Stimulated activated memory B cell treated with anti-CD40 and anti-IgM and Interleukin-4, amounts not matched to agents 10 μg/mL and 1 μg/mL and 100 μg/mL, for 72 hours (primary cell): ENCODE results near the gene ORC4.
"Not testable (repeated sequence)": the region's sequence is repeated elsewhere in the genome, so short reads cannot be mapped to it uniquely, and the experiment has no call there.

ENCODE experiments used
- ATAC-seq: fragments of 150-1000 bp; cut with Tn5 transposase; 2 replicates; pipeline ENCODE4 v1.10.0; 2021
- H3K27ac Mint-ChIP-seq: one replicate; pipeline ENCODE4 v1.8.0; 2022; ENCODE audit warnings: mild to moderate bottlenecking, mixed read lengths
- H3K27me3 Mint-ChIP-seq: one replicate; pipeline ENCODE4 v1.8.0; 2022; ENCODE audit warnings: mixed read lengths
- H3K36me3 Mint-ChIP-seq: one replicate; pipeline ENCODE4 v1.8.0; 2022; ENCODE audit warnings: mixed read lengths
- H3K4me1 Mint-ChIP-seq: one replicate; pipeline ENCODE4 v1.8.0; 2022; ENCODE audit warnings: mixed read lengths
- H3K4me3 Mint-ChIP-seq: one replicate; pipeline ENCODE4 v1.8.0; 2022; ENCODE audit warnings: mild to moderate bottlenecking, moderate library complexity, mixed read lengths
- H3K9me3 Mint-ChIP-seq: one replicate; pipeline ENCODE4 v1.8.0; 2022; ENCODE audit warnings: mixed read lengths

Gene ORC4

DNA sequence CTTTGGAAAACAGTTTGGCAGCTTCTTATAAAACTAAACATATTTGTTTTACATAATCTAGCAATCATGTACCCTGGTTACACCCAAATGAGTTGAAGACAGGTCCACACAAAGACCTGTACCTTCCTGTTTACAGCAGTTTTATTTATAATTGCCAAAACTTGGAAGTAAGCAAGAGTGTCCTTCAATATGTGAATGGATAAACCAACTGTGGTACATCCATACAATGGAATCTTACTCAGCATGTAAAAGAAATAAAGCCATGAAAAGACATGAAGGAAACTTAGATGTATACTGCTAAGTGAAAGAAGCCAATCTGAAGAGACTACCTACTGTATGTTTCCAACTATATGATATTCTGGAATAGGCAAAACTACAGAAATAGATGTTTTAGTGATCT is 23.7 kb downstream of the ORC4 start:
- Mint-ChIP-seq H3K4me3 (no peak overlapping the region), H3K36me3 (peaks cover 35% of the 10 kb centered on the region)

DNA sequence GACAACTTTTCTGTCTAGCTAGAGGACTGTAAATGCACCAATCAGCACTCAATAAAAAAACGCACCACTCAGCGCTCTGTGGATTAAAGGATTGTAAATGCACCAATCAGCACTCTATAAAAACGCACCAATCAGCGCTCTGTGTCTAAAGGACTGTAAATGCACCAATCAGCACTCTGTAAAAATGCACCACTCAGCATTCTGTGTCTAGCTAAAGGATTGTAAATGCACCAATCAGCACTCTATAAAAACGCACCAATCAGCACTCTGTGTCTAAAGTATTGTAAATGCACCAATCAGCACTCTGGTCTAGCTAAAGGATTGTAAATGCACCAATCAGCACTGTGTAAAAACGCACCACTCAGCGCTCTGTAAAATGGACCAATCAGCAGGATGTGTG is 25.6 kb downstream of the ORC4 start:
- not testable (repeated sequence) for H3K9me3 Mint-ChIP-seq, H3K4me3 Mint-ChIP-seq, H3K27me3 Mint-ChIP-seq, H3K27ac Mint-ChIP-seq, ATAC-seq
- Mint-ChIP-seq H3K36me3 (peaks cover 25% of the 10 kb centered on the region), H3K4me1 (peaks cover 33% of the 10 kb centered on the region)

More for the DNA sequence above, 23.7 kb downstream of the ORC4 start:
- no peaks in the 10 kb centered on the region for H3K27me3 Mint-ChIP-seq
- H3K9me3 Mint-ChIP-seq, result no peaks in the 10 kb centered on the region
- H3K27ac Mint-ChIP-seq, result no peak overlapping the region
- no peak for ATAC-seq
- H3K4me1 Mint-ChIP-seq, result peaks cover 44% of the 10 kb centered on the region

DNA sequence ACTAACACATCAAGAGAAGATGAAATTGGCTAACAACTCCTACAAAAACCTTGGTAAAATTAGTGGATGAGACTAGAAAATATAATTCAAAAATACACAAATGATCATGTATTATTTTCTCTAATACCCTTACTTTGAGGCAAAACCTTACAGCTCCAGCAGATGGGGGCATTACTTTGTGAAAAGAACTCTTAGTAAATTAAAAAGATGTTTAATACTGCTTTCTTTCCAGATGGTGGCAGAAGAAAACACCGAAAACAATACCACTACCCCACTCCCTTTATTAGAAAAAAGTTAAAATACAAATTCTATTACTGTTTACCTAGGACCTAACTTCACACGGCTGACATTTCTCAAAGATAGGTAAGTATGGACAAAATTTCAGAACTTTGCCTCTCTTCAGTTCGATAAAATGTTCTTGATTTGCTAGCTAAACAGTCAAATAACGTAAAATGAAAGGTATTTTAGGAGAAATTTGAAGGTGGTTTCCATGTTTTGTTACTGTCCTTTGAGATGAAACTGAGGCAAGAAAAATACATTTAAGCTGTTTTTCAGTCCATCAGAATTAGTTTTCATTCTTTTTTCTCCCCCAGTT is 30.6 kb downstream of the ORC4 start:
- H3K36me3 Mint-ChIP-seq, result peaks cover under 1% of the 10 kb centered on the region
- no peaks in the 10 kb centered on the region for H3K9me3 Mint-ChIP-seq
- peaks cover 19% of the 10 kb centered on the region for H3K4me1 Mint-ChIP-seq
- no peak for ATAC-seq
- no peak overlapping the region for H3K4me3 Mint-ChIP-seq
- no peak overlapping the region for H3K27ac Mint-ChIP-seq
- no peaks in the 10 kb centered on the region for H3K27me3 Mint-ChIP-seq

DNA sequence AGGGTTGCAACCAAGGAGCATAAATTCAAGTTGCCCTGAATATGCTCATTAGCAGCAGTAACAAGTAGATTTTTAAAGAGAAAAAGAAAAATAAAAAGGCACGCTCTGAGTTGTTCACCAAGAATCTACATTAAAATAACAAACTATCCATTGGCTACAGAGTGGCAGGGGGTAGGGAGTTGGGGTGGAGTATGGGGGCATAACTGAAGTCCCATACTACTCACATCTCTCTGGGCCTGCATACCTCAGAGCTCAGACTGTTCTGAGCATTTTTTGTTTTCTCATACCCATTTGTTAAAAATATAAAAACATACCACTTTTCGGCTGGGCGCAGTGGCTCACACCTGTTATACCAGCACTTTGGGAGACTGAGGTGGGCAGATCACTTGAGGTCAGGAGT is 31.4 kb downstream of the ORC4 start:
- peaks cover 23% of the 10 kb centered on the region for H3K4me1 Mint-ChIP-seq
- no peak for ATAC-seq
- no peaks in the 10 kb centered on the region for H3K36me3 Mint-ChIP-seq
- H3K9me3 Mint-ChIP-seq, result no peaks in the 10 kb centered on the region
- H3K27ac Mint-ChIP-seq, result no peak overlapping the region
- H3K4me3 Mint-ChIP-seq, result no peak overlapping the region
- H3K27me3 Mint-ChIP-seq, result no peaks in the 10 kb centered on the region

DNA sequence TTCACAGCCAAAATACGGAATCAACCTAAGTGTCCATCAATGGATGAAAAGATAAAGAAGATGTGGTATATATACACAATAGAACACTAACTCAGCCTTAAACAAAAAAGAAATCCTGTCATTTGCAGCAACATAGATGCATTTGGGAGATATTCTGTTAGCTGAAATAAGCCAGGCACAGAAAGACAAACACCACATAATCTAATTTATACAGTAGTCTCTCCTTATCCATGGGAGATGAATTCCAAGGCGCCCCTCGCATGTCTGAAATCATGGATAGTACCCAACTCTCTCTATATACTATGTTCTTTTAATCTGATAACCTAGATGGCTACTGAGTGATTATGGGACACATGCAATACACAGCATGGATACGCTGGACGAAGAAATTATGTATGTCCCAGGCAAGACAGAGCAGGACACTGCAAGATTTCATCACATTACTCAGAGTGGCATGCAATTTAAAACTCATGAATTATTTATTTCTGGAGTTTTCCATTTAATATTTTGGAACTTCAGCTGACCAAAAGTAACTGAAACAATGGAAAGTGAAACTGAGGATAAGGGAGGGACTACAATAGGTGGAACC is 39.5 kb downstream of the ORC4 start:
- no peaks in the 10 kb centered on the region for H3K27me3 Mint-ChIP-seq
- ATAC-seq, result no peak
- H3K4me1 Mint-ChIP-seq, result peaks cover 45% of the 10 kb centered on the region
- no peak overlapping the region for H3K4me3 Mint-ChIP-seq
- no peak overlapping the region for H3K27ac Mint-ChIP-seq
- H3K9me3 Mint-ChIP-seq, result peaks cover 3% of the 10 kb centered on the region
- H3K36me3 Mint-ChIP-seq, result peaks cover 32% of the 10 kb centered on the region

DNA sequence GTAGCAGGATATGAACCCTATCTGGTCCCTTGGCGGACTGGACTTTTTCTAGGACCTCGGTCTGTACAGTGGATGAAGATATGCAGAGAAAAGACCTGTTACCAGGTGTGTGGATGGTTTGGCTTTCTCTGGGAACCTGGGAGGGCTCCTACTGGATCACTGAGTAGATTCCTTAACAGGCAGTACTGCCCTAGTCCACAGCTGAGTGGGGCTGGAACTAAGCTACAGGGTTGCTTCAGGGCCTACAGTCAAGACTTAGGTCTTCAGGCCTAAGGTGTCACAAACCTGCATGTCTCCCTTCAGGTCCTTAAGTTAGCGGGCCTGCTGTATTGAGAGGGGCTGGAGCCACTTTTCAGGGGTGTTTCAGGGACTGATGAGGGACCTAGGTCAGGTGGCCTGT is 42.9 kb downstream of the ORC4 start:
- Mint-ChIP-seq H3K4me3 (no peak overlapping the region), H3K9me3 (peaks cover 3% of the 10 kb centered on the region), H3K27me3 (no peaks in the 10 kb centered on the region), H3K36me3 (peaks cover 28% of the 10 kb centered on the region), H3K4me1 (peaks cover 26% of the 10 kb centered on the region), H3K27ac (no peak overlapping the region)
- ATAC-seq, result no peak

DNA sequence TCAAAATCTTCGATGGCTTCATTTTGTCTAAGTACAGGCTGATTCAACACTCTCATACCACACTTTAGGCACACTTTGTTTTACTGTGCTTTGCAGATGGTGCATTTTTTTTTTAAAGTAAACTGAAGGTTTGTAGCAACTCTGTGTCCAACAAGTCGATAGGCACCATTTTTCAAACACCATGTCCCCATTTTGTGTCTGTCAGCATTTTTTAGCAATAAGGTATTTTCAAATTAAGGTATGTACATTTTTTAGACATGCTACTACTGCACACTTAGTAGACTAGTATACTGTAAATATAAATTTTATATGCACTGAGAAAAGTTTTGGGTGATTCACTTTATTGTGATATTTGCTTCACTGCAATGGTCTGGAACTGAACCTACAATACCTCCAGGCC is 44.4 kb downstream of the ORC4 start:
- no peak for ATAC-seq
- H3K4me3 Mint-ChIP-seq, result no peak overlapping the region
- no peak overlapping the region for H3K27ac Mint-ChIP-seq
- H3K27me3 Mint-ChIP-seq, result no peaks in the 10 kb centered on the region
- peaks cover 3% of the 10 kb centered on the region for H3K9me3 Mint-ChIP-seq
- peaks cover 34% of the 10 kb centered on the region for H3K36me3 Mint-ChIP-seq
- peaks cover 24% of the 10 kb centered on the region for H3K4me1 Mint-ChIP-seq

DNA sequence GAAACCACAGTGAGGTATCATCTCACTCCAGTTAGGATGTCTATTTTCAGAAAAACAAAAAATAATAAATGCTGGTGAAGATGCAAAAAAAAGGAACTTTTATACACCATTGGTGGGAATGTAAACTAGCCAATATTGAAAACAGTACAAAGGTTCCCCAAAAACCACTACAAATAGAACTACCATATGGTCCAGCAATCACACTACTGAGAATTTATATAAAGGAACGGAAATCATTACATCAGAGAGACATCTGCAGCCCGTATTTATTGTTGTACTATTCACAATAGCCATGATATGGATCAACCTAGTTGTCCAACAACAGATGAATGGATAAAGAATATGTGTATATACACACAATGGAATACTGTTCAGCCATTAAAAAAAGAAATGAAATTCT is 52.0 kb downstream of the ORC4 start:
- no peak overlapping the region for H3K27ac Mint-ChIP-seq
- H3K4me1 Mint-ChIP-seq, result peaks cover 17% of the 10 kb centered on the region
- H3K9me3 Mint-ChIP-seq, result peaks cover 15% of the 10 kb centered on the region
- no peaks in the 10 kb centered on the region for H3K27me3 Mint-ChIP-seq
- H3K36me3 Mint-ChIP-seq, result peaks cover 82% of the 10 kb centered on the region
- H3K4me3 Mint-ChIP-seq, result no peak overlapping the region
- no peak for ATAC-seq

DNA sequence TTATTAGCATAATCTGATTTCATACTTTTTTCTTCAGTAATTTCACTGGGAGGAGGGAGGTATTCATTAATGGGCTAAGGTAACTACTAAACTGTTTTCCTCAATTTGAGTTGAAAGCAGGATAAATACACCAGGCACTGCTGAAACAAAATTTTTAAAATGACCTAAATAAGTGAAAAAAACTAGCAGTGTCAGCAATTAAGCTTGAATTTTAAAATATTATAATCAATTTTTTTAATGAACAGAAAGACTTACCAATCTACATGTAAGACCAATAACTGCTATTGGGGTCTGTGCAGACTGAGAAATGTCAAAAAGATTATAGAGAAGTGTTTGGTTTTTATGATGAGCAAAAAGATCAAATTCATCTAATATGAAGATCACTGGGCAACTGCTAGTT is 68.4 kb downstream of the ORC4 start:
- Mint-ChIP-seq H3K4me1 (no peaks in the 10 kb centered on the region), H3K9me3 (no peaks in the 10 kb centered on the region), H3K27me3 (no peaks in the 10 kb centered on the region), H3K4me3 (no peak overlapping the region), H3K36me3 (peaks cover 26% of the 10 kb centered on the region), H3K27ac (no peak overlapping the region)
- no peak for ATAC-seq

DNA sequence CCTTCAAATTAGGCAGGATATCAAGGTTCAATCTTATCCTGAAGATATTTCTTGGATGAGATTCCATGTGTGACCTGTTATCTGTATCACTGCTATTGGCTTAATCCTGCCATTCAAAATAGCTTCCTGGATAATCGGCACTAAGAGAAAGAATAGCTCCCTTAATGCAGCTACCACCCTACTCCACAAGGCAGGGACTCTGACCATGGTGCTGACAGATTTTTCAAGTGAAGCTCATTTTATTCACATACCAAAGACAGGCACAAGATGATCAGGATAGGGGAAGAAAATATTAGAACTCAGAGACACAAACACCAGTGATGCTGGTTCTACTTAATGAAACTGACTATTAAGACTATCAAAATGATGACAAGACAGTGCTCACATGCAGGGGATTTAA is 74.9 kb downstream of the ORC4 start:
- no peak for ATAC-seq
- H3K4me3 Mint-ChIP-seq, result no peak overlapping the region
- no peaks in the 10 kb centered on the region for H3K27me3 Mint-ChIP-seq
- H3K9me3 Mint-ChIP-seq, result no peaks in the 10 kb centered on the region
- H3K27ac Mint-ChIP-seq, result no peak overlapping the region
- H3K36me3 Mint-ChIP-seq, result peaks cover 11% of the 10 kb centered on the region
- no peaks in the 10 kb centered on the region for H3K4me1 Mint-ChIP-seq

DNA sequence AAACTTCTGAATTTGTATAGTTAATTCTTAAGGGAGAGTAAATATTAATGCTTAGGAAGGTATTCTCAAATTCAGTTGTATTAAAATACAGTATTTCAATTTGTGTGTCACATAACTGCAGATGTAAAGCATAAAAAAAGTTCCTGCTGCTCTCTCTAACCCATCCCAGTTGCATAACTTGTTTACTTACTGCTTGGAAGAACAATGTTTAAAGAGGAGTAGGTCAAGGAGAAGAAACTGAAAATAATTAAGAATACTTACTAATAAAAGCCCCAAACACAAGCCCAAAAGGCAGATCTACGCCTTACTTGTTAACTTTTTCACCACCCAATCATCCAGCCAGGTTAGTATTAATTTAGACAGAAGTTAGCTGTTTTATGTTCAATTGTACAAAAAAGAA is 81.2 kb downstream of the ORC4 start:
- Mint-ChIP-seq H3K4me3 (no peak overlapping the region), H3K36me3 (peaks cover 22% of the 10 kb centered on the region), H3K27me3 (no peaks in the 10 kb centered on the region), H3K4me1 (no peaks in the 10 kb centered on the region), H3K27ac (no peak overlapping the region), H3K9me3 (no peaks in the 10 kb centered on the region)
- ATAC-seq, result no peak

DNA sequence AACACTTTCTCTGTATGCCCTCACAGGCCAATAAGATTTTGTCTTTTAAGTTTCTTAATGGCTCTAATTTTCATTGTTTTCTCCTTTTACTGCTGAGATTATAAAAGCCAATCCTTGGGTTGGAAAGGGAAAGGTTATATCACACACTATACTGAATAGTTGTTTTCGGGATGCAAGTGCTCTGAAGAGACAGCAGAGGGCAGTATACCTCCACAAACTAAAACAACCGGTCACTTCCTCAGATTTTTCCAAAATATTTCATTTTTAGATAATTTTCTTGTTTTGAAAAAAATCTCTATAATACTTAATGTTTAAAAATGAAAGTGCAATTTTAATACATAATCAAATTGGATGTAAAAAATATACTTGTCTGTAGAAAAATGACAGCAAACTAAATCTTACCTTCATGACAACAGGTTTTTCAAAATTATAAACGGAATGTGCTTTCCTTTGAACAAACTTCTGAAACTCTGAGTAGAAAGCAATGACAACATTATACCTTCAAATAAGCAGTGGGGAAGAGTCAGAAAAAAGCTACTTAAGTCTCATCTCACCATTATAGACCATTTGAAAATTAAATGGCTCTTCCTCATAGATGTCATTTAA is 82.7 kb downstream of the ORC4 start:
- H3K27ac Mint-ChIP-seq, result no peak overlapping the region

DNA sequence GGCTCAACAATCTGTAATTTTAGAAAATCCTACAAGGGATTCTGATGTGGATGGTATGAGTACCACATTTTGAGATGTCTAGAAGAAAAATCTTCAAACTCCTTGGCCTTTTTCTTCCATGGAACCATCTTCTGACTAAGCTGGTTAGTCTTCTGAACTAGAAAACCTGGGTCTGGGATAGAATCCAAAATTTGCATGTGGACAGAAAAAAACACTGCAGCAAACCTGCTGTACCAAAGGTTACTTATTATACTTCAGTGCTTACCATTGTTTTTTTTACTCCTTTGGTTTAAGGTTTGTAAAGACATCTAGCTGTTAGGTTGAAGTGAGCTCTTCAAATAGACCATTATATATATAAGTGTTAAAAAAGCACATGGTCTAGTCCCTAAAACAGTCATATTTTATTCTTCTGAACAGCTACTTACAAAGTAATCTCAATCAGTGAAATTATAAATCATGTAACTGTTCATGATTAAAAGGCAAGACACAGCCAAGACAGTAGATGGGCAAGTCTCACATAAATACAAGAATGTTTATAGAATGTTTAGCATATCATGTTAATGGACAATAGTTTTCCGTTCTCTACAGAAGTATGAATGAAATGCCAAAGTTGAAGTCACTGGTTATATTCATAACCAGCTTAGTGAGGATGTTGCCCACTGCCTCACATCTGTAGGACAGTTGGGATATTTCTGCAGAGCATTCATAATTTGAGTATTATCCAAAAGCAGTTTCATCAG is 85.5 kb downstream of the ORC4 start:
- H3K36me3 Mint-ChIP-seq, result peaks cover 28% of the 10 kb centered on the region
- no peak overlapping the region for H3K27ac Mint-ChIP-seq

More for the DNA sequence above, 82.7 kb downstream of the ORC4 start:
- Mint-ChIP-seq H3K9me3 (no peaks in the 10 kb centered on the region), H3K4me3 (no peak overlapping the region), H3K36me3 (peaks cover 22% of the 10 kb centered on the region), H3K4me1 (no peaks in the 10 kb centered on the region), H3K27me3 (no peaks in the 10 kb centered on the region)
- no peak for ATAC-seq

DNA sequence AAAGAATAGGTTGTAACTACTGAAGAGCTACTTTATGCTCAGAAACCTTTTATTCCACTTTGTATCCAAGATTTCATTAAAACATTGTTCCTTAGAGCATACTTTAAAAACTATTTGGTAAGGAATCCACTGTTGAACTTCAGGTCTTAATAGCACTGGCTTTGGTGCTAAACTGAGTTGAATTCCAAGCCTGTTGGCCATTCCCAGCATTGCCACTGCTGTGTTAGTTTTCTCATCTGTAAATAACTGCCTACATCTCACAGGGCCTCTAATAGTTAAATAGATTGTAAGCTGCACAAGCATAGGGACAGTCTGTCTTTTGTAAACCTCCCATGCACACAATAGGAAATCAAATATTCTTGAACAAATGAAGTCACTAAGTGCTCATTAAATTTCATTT is 86.6 kb downstream of the ORC4 start:
- ATAC-seq, result no peak
- H3K27me3 Mint-ChIP-seq, result no peaks in the 10 kb centered on the region

More for the DNA sequence above, 85.5 kb downstream of the ORC4 start:
- no peak overlapping the region for H3K4me3 Mint-ChIP-seq
- no peak for ATAC-seq
- no peaks in the 10 kb centered on the region for H3K27me3 Mint-ChIP-seq
- H3K9me3 Mint-ChIP-seq, result no peaks in the 10 kb centered on the region
- no peaks in the 10 kb centered on the region for H3K4me1 Mint-ChIP-seq

DNA sequence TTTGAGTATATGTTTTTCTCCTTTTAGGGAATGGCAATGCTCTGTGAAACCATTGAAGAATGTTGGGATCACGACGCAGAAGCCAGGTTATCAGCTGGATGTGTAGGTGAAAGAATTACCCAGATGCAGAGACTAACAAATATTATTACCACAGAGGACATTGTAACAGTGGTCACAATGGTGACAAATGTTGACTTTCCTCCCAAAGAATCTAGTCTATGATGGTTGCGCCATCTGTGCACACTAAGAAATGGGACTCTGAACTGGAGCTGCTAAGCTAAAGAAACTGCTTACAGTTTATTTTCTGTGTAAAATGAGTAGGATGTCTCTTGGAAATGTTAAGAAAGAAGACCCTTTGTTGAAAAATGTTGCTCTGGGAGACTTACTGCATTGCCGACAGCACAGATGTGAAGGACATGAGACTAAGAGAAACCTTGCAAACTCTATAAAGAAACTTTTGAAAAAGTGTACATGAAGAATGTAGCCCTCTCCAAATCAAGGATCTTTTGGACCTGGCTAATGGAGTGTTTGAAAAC is 93.4 kb downstream of the ORC4 start:
- no peak overlapping the region for H3K4me3 Mint-ChIP-seq
- no peak for ATAC-seq
- no peaks in the 10 kb centered on the region for H3K4me1 Mint-ChIP-seq
- H3K27me3 Mint-ChIP-seq, result no peaks in the 10 kb centered on the region
- H3K36me3 Mint-ChIP-seq, result no peaks in the 10 kb centered on the region
- H3K9me3 Mint-ChIP-seq, result no peaks in the 10 kb centered on the region
- no peak overlapping the region for H3K27ac Mint-ChIP-seq

More for the DNA sequence above, 86.6 kb downstream of the ORC4 start:
- Mint-ChIP-seq H3K4me1 (no peaks in the 10 kb centered on the region), H3K4me3 (no peak overlapping the region), H3K36me3 (peaks cover 28% of the 10 kb centered on the region), H3K27ac (no peak overlapping the region), H3K9me3 (no peaks in the 10 kb centered on the region)
